Heart right ventricle (tissue), 16 donors: ENCODE data around the gene C3orf20. TPM values are rescaled to one million over a fixed set of nuclear protein-coding genes. Genes with fewer than 3 reads are reported as not detected.

Experiments used
- ATAC-seq, 8 donors: fragments of 200-7000 bp; cut with Tn5 transposase; one replicate each; pipeline ENCODE4 v1.9.1; 2020; ENCODE audit warnings: mild to moderate bottlenecking in 8 of 8, moderate library complexity in 8 of 8, moderate number of reproducible peaks in 1 of 8
- DNase-seq, 2 donors: peaks; one replicate each; pipeline ENCODE4 v3.0.0-alpha.2; 2020
- H3K27ac ChIP-seq, 10 donors: fragments of 200-600 bp; sonication (generic) in 2 of 10; one replicate each; pipeline versions ENCODE4 v1.5.0 to v1.8.0; 2020 to 2022; ENCODE audit warnings: mild to moderate bottlenecking in 3 of 10
- H3K27me3 ChIP-seq, 7 donors: fragments of 200-600 bp; one replicate each; pipeline ENCODE4 v1.8.0; 2021 to 2022; ENCODE audit warnings: mild to moderate bottlenecking in 2 of 7
- H3K36me3 ChIP-seq, 9 donors: fragments of 200-600 bp; sonication (generic) in 1 of 9; one replicate each; pipeline versions ENCODE4 v1.5.0 to v1.8.0; 2020 to 2022; ENCODE audit warnings: mild to moderate bottlenecking in 2 of 9
- H3K4me1 ChIP-seq, 9 donors: fragments of 200-600 bp; sonication (generic) in 1 of 9; one replicate each; pipeline versions ENCODE4 v1.5.0 to v1.8.0; 2020 to 2022; ENCODE audit warnings: mild to moderate bottlenecking in 4 of 9
- H3K4me3 ChIP-seq, 10 donors: fragments of 200-600 bp; sonication (generic) in 2 of 10; one replicate each; pipeline versions ENCODE4 v1.5.0 to v1.8.0; 2020 to 2022; ENCODE audit warnings: mild to moderate bottlenecking in 7 of 10, moderate library complexity in 2 of 10
- H3K9me3 ChIP-seq, 11 donors: fragments of 200-600 bp in 10 of 11; sonication (generic) in 2 of 11; one replicate each; pipeline versions ENCODE4 v1.5.0 to v1.8.0; 2013 to 2022; ENCODE audit warnings: mild to moderate bottlenecking in 2 of 11, control low read depth in 1 of 11, moderate library complexity in 1 of 11
- WGBS, 2 donors: extraction: QIAGEN DNeasy Blood & Tissue Kit; methylation state at CpG; one replicate each; pipeline ENCODE4 v1.1.7; 2013; ENCODE audit warnings: inconsistent platforms in 1 of 2; 5-methylcytosine and 5-hydroxymethylcytosine counted together
- intact Hi-C, 10 donors: fragments of 100-400 bp; cut with DNase I; formaldehyde crosslinking; loops; one replicate each; pipeline versions ENCODE4 v1.11.1 to v1.14.2; 2022
- polyA plus RNA-seq, 2 donors: library from polyadenylated mRNA; stranded (reverse); fragments of 200-250 nt; gene quantifications; one replicate each; pipeline ENCODE4 v1.2.3, GENCODE V29; 2013
- total RNA-seq, 10 donors: library from RNA; stranded (reverse); fragmentation: NEBNext Ultra II Directional in 3 of 10; extraction: Animal tissue kit (Norgen Biotek cat#: 25700) in 3 of 10; gene quantifications; one replicate each; pipeline versions ENCODE4 v1.2.1 to v1.2.4, GENCODE V29; 2021 to 2023
- TF ChIP-seq, protein P1 (sequence below), 9 donors: fragments of 200-600 bp; sonication (generic) in 2 of 9; IDR thresholded peaks; one replicate each; pipeline versions ENCODE4 v1.5.0 to v1.8.0; 2021 to 2022; ENCODE audit warnings: antibody characterized with exemption in 9 of 9, mild to moderate bottlenecking in 5 of 9, moderate library complexity in 1 of 9
- donor health status: Arrhythmogenic right ventricular cardiomyopathy.
- donor health status: ischemic (EF 13 %, LVEDD 7.1; RV severe dilation, severe dysfunction).
- donor health status: healthy with polysubstance abuse.
- donor health status: DM: no; HTN: yes; CAD: no.
- donor health status: DM: no; HTN: no; CAD: no.
- donor health status: ischemic (EF 25% LVEDD 6.9; RV normal size, moderate dysfunction).
- donor health status: ischemic (EF 25% LVEDD 5.7; RV mildly dilated, moderate dysfunction).
- donor health status: healthy.
- donor health status: DM: yes; HTN: yes; CAD: no.
- donor health status: Ischemic cardiomyopathy.
- donor health status: ischemic (EF 35%, LVEDD 5.7; RV mildly dilated, moderate dysfunction).
- donor health status: nonischemic (EF 11% LVEDD 7.7; RV severe dilation, severe dysfunction).
- donor health status: DM: yes; HTN: yes; CAD: no.
- donor health status: PGD.
- donor health status: ischemic (EF 29% LVEDD 5.4; RV normal size, mild dysfunction).
- donor health status: nonischemic (EF 23%, LVEDD 6.1; RV moderate dilation, normal function).

The C3orf20 gene
- total and polyA plus RNA-seq, 12 donors, result 0.10 to 0.36 (median 0.16) TPM; not detected in 7

DNA sequence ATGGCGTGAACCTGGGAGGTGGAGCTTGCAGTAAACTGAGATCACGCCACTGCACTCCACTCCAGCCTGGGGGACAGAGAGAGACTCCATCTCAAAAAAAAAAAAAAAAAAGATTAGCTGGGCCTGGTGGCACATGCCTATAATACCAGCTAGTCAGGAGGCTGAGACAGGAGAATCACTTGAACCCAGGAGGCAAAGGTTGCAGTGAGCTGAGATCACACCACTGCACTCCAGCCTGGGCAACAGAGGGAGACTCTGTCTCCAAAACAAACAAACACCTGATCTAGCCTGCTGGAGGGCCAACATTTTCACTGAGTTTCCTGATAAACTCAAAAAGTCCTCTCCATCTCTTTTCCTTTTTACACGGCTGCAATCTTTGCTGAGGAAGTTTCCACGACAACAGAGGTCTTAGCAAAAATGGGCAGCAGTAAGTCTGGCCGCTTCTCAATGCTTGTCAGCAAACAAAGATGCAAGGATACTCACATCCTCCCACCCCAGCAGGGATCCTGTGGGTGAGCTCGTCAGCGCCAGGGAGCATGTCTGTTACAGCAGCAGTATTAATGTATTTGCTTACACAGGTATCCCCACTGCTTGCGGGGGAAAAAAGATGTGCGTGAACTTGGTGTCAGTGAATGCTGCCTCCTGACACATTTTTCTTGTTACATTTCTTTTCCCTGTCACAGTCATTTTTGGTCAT, 44.4 kb upstream of the C3orf20 start:
- H3K27ac ChIP-seq, result no peak overlapping the region
- ATAC-seq (no peak), DNase-seq (no peak)
- peaks cover 0 to 7% (median 5%) of the 10 kb centered on the region in 7 donors for H3K27me3 ChIP-seq
- intact Hi-C loops, result loop anchor here in 1 of 10 donors (10.0 kb wide), 1 partner anchor 126 kb away; no protein-coding TSS in a partner anchor
- H3K36me3 ChIP-seq, result no peaks in the 10 kb centered on the region
- TF ChIP-seq, protein P1, sequence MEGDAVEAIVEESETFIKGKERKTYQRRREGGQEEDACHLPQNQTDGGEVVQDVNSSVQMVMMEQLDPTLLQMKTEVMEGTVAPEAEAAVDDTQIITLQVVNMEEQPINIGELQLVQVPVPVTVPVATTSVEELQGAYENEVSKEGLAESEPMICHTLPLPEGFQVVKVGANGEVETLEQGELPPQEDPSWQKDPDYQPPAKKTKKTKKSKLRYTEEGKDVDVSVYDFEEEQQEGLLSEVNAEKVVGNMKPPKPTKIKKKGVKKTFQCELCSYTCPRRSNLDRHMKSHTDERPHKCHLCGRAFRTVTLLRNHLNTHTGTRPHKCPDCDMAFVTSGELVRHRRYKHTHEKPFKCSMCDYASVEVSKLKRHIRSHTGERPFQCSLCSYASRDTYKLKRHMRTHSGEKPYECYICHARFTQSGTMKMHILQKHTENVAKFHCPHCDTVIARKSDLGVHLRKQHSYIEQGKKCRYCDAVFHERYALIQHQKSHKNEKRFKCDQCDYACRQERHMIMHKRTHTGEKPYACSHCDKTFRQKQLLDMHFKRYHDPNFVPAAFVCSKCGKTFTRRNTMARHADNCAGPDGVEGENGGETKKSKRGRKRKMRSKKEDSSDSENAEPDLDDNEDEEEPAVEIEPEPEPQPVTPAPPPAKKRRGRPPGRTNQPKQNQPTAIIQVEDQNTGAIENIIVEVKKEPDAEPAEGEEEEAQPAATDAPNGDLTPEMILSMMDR (IDR thresholded peaks at IDR 0.05), result no peak
- WGBS, 2 donors, result 65 to 66% methylated on average over 9 of the region's 9 CpGs
- H3K4me1 ChIP-seq, result no peaks in the 10 kb centered on the region
- H3K4me3 ChIP-seq, result no peak overlapping the region
- H3K9me3 ChIP-seq, result peaks cover 0 to 10% (median 0%) of the 10 kb centered on the region in 11 donors

GRCh38 chr3:14631101-14631497, 43.8 kb upstream of the C3orf20 start:
- WGBS, 2 donors, result 76 to 77% methylated on average over 5 of the region's 5 CpGs
- no peak for DNase-seq
- TF ChIP-seq, protein P1 (IDR thresholded peaks at IDR 0.05), result no peak
- H3K27me3 ChIP-seq, result peaks cover 0 to 13% (median 9%) of the 10 kb centered on the region in 7 donors
- peaks cover 0 to 10% (median 0%) of the 10 kb centered on the region in 11 donors for H3K9me3 ChIP-seq
- H3K4me3 ChIP-seq, result no peak overlapping the region
- ATAC-seq, result no peak
- no peaks in the 10 kb centered on the region for H3K4me1 ChIP-seq
- no peak overlapping the region for H3K27ac ChIP-seq
- no peaks in the 10 kb centered on the region for H3K36me3 ChIP-seq
- intact Hi-C loops, result loop anchor here in 1 of 10 donors (10.0 kb wide), 1 partner anchor 126 kb away; no protein-coding TSS in a partner anchor

DNA sequence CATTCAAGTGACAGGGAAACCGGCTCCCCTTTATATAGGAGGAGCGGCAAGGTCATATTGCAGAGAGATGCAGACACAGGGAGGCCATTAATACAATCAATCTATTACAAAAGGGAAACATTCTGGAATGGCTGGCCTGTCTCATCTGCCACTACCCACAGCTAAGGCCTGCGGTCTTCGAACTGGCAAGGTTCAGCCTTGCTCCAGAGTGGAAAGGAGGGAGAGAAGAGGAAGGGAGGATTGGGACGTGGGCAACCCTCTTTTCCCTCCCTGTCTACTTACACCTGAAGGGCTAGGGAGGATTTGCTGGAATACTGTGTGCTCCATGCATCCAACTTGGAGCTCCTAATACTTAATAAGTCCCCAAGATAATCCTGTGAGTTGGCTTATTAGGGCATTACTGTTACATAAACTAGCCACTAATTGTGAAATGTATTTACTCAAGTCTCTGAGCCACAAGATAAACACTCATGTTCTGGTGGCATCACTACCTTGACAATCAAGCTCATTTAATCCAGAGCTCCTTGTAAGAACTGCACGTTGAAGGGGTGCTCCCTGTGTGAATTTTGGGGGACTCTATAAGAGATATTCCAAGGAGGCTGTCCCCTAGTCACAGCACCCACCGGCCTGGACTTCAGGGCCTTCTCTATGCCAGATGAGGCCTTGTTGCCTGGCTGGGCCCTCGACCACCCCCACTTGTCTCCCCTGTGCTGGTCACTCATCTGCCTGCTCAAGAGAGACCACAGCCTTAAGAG, 43.1 kb upstream of the C3orf20 start:
- peaks cover 0 to 10% (median 0%) of the 10 kb centered on the region in 11 donors for H3K9me3 ChIP-seq
- ATAC-seq (no peak), DNase-seq (no peak)
- WGBS, 2 donors, result 80 to 86% methylated on average over 8 of the region's 8 CpGs
- H3K36me3 ChIP-seq, result no peaks in the 10 kb centered on the region
- H3K27me3 ChIP-seq, result peaks cover 0 to 20% (median 12%) of the 10 kb centered on the region in 7 donors
- no peaks in the 10 kb centered on the region for H3K4me1 ChIP-seq
- TF ChIP-seq, protein P1 (IDR thresholded peaks at IDR 0.05), result no peak
- H3K4me3 ChIP-seq, result no peak overlapping the region
- intact Hi-C loops, result loop anchor here in 1 of 10 donors (10.0 kb wide), 1 partner anchor 127 kb away; no protein-coding TSS in a partner anchor
- no peak overlapping the region for H3K27ac ChIP-seq

DNA sequence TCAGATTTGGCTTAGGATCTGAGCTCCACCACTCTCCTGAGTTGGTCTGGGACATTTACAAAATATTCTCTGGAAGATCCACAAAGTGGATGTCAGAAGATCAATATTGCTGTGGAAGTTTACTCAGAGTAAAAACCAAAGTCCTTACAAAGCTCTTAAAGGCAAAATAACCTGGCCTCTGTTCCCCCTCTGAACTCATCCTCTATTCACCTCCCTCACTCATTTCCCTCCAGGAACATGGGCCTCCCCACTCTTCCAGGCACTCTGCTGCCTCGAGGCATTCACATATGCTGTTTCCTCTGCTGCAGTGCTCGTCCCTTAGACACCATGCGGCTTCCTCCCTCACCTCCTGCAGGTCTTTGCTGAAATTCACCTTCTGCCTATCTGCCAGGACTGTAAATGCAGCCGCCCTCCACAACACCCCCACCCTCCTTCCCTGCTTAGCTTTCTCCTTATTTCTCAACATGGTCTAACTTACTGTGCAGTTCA, 42.5 kb upstream of the C3orf20 start:
- TF ChIP-seq, protein P1 (IDR thresholded peaks at IDR 0.05), result no peak
- DNase-seq (no peak), ATAC-seq (no peak)
- Histone ChIP-seq H3K27me3 (peaks cover 0 to 27% (median 16%) of the 10 kb centered on the region in 7 donors), H3K36me3 (no peaks in the 10 kb centered on the region), H3K9me3 (peaks cover 0 to 10% (median 0%) of the 10 kb centered on the region in 11 donors), H3K4me1 (no peaks in the 10 kb centered on the region), H3K4me3 (no peak overlapping the region), H3K27ac (no peak overlapping the region)
- intact Hi-C loops, result loop anchor here in 1 of 10 donors (10.0 kb wide), 1 partner anchor 128 kb away; no protein-coding TSS in a partner anchor
- WGBS, 2 donors, result 40 to 49% methylated on average over 4 of the region's 4 CpGs
